OCI-LY7 (cell line): Measurements from ENCODE around the gene DEF6. TPM values are rescaled to one million over a fixed set of nuclear protein-coding genes. Genes with fewer than 3 reads are reported as not detected.

Experiments
- BruUV-seq: library from RNA; stranded (reverse); fragments of 400-500 nt; replicated peaks from 2 replicates; lab custom pipeline; 2021; lab: Mats Ljungman, UMichigan
- CTCF ChIA-PET: fragments of 300-600 bp; sonication (Branson Sonifier 250); formaldehyde crosslinking; loops from one replicate; lab custom pipeline; 2022; ENCODE audit warnings: antibody characterized with exemption; ENCODE audit not compliant: unreplicated experiment; lab: Charles Lee
- POLR2A ChIA-PET: fragments of 300-600 bp; sonication (Branson Sonifier 250); formaldehyde crosslinking; loops from one replicate; lab custom pipeline; 2022; ENCODE audit warnings: antibody characterized with exemption; lab: Charles Lee
- DNase-seq: peaks from one replicate; pipeline ENCODE4 v3.0.0-alpha.2; 2015; ENCODE audit warnings: low spot score
- H2AFZ ChIP-seq: fragments of 200-600 bp; sonication (generic), shearing (Covaris generic); 2 replicates; pipeline ENCODE4 v1.6.1; 2014; ENCODE audit warnings: mild to moderate bottlenecking, antibody characterized with exemption, low read length, moderate library complexity
- H3K27ac ChIP-seq: fragments of 200-600 bp; sonication (generic); 2 replicates; pipeline ENCODE4 v1.5.1; 2014; ENCODE audit warnings: mixed run types, low read depth, mild to moderate bottlenecking, moderate library complexity, low read length, inconsistent platforms; ENCODE audit not compliant: poor library complexity, severe bottlenecking
- H3K36me3 ChIP-seq: fragments of 200-600 bp; sonication (generic); 2 replicates; pipeline ENCODE4 v1.6.1; 2014; ENCODE audit warnings: mild to moderate bottlenecking, antibody characterized with exemption, low read length, moderate library complexity, mixed read lengths; ENCODE audit not compliant: insufficient read depth
- H3K4me1 ChIP-seq: fragments of 200-600 bp; sonication (generic); 2 replicates; pipeline ENCODE4 v1.5.1; 2014; ENCODE audit warnings: mild to moderate bottlenecking, low read length; ENCODE audit not compliant: insufficient read depth, poor library complexity, severe bottlenecking
- H3K4me2 ChIP-seq: fragments of 200-600 bp; sonication (generic); 2 replicates; pipeline ENCODE4 v1.6.1; 2014; ENCODE audit warnings: mild to moderate bottlenecking, low read length
- H3K4me3 ChIP-seq: fragments of 200-600 bp; sonication (generic); 2 replicates; pipeline ENCODE4 v1.5.1; 2014; ENCODE audit warnings: mild to moderate bottlenecking, low read depth, low read length; ENCODE audit not compliant: poor library complexity, severe bottlenecking
- H3K79me2 ChIP-seq: fragments of 200-600 bp; sonication (generic); 2 replicates; pipeline ENCODE4 v1.6.1; 2016; ENCODE audit warnings: low read depth, mild to moderate bottlenecking, low read length, moderate library complexity, mixed read lengths; ENCODE audit not compliant: insufficient read depth
- H3K9me2 ChIP-seq: fragments of 200-600 bp; sonication (generic); 2 replicates; pipeline ENCODE4 v1.6.1; 2016; ENCODE audit warnings: mild to moderate bottlenecking, low read length, mixed read lengths; ENCODE audit not compliant: insufficient read depth
- H3K9me3 ChIP-seq: fragments of 200-600 bp; sonication (generic); 2 replicates; pipeline ENCODE4 v1.6.1; 2014; ENCODE audit warnings: mild to moderate bottlenecking, mixed run types, low read length, mixed read lengths
- H4K20me1 ChIP-seq: fragments of 200-600 bp; sonication (generic); 2 replicates; pipeline ENCODE4 v1.6.1; 2014; ENCODE audit warnings: mild to moderate bottlenecking, antibody characterized with exemption, low read length, moderate library complexity, mixed read lengths; ENCODE audit not compliant: insufficient read depth
- CTCF ChIP-seq: fragments of 200-600 bp; sonication (generic); conservative IDR thresholded peaks from 2 replicates; pipeline ENCODE4 v1.5.1; 2014; ENCODE audit warnings: mild to moderate bottlenecking, antibody characterized with exemption, low read length, moderate library complexity, mixed read lengths
- EZH2phosphoT487 ChIP-seq: fragments of 200-600 bp; sonication (generic); IDR thresholded peaks from 2 replicates; pipeline ENCODE4 v1.6.1; 2018; ENCODE audit warnings: low read depth, borderline replicate concordance, mild to moderate bottlenecking, mixed run types, antibody characterized with exemption, low read length, moderate library complexity, mixed read lengths
- intact Hi-C: fragments of 100-400 bp; cut with micrococcal nuclease; formaldehyde crosslinking; loops from one replicate; pipeline ENCODE4 v1.10.0; 2022; ENCODE audit not compliant: unreplicated experiment
- total RNA-seq, 2 experiments: library from RNA; depleted of rRNA in 1 of 2; stranded (reverse); fragments of >200 nt in 1 of 2; shearing (Covaris generic) in 1 of 2; gene quantifications; 2 replicates each; pipeline ENCODE4 v1.2.3, GENCODE V29; 2014 to 2022

The DEF6 gene
- total RNA-seq, 2 experiments from 2014 or later = 53.8 to 56.8 TPM

GRCh38 chr6:35367646-35368037, 70.0 kb downstream of the DEF6 start:
- ChIA-PET POLR2A (no interaction called here), CTCF (no interaction called here)
- Histone ChIP-seq H3K4me3 (no peak overlapping the region), H3K27ac (no peak overlapping the region), H4K20me1 (no peaks in the 10 kb centered on the region), H3K36me3 (no peaks in the 10 kb centered on the region), H3K9me3 (no peaks in the 10 kb centered on the region), H3K4me2 (no peak overlapping the region), H3K9me2 (no peaks in the 10 kb centered on the region), H3K4me1 (peaks cover 44% of the 10 kb centered on the region), H2AFZ (no peak overlapping the region), H3K79me2 (no peaks in the 10 kb centered on the region)
- DNase-seq = no peak
- no peak for TF ChIP-seq CTCF
- TF ChIP-seq EZH2phosphoT487 = no peak
- BruUV-seq = no TSS peak
- intact Hi-C loops = no loop called here

GRCh38 chr6:35368038-35368887, 70.6 kb downstream of the DEF6 start:
- Histone ChIP-seq H3K79me2 (no peaks in the 10 kb centered on the region), H4K20me1 (no peaks in the 10 kb centered on the region), H3K9me2 (no peaks in the 10 kb centered on the region), H3K4me3 (no peak overlapping the region), H3K9me3 (no peaks in the 10 kb centered on the region), H3K27ac (no peak overlapping the region), H2AFZ (no peak overlapping the region), H3K36me3 (no peaks in the 10 kb centered on the region), H3K4me2 (peak overlapping the region; percentile 14; the same call in 1 of the 2 replicates), H3K4me1 (peaks cover 37% of the 10 kb centered on the region)
- no peak for TF ChIP-seq CTCF
- TF ChIP-seq EZH2phosphoT487 = no peak
- POLR2A ChIA-PET = interaction anchor here (0.6 kb wide), 1 partner anchor 54 kb away, joined by 7 read pairs; no protein-coding TSS in a partner anchor
- intact Hi-C loops = no loop called here
- BruUV-seq = no TSS peak
- peak; percentile 29 for DNase-seq
- CTCF ChIA-PET = interaction anchor here (0.9 kb wide), 1 partner anchor 9 kb away, joined by 3 read pairs; no protein-coding TSS in a partner anchor
